Duodenal mucosa (tissue), 2 donors: ENCODE measurements around the gene ERCC6L2.

Source experiments
- H3K27ac ChIP-seq: one replicate; pipeline ENCODE4 v1.7.0; 2013; ENCODE audit warnings: low read depth, low read length
- H3K27me3 ChIP-seq, 2 donors: one replicate each; pipeline ENCODE4 v1.7.0; 2013; ENCODE audit warnings: low read length in 2 of 2, control low read depth in 1 of 2; ENCODE audit not compliant: insufficient read depth in 2 of 2, control insufficient read depth in 1 of 2
- H3K36me3 ChIP-seq, 2 donors: one replicate each; pipeline ENCODE4 v1.7.0; 2013; ENCODE audit warnings: low read length in 2 of 2, control low read depth in 1 of 2; ENCODE audit not compliant: insufficient read depth in 2 of 2, control insufficient read depth in 1 of 2
- H3K4me1 ChIP-seq, 2 donors: one replicate each; pipeline ENCODE4 v1.7.0; 2013; ENCODE audit warnings: low read length in 2 of 2, control low read depth in 1 of 2; ENCODE audit not compliant: insufficient read depth in 2 of 2, control insufficient read depth in 1 of 2
- H3K4me3 ChIP-seq, 2 donors: one replicate each; pipeline ENCODE4 v1.7.0; 2013; ENCODE audit warnings: low read length in 2 of 2, low read depth in 1 of 2
- H3K9ac ChIP-seq, 2 donors: one replicate each; pipeline ENCODE4 v1.7.0; 2013; ENCODE audit warnings: low read length in 2 of 2, low read depth in 1 of 2
- H3K9me3 ChIP-seq, 2 donors: one replicate each; pipeline ENCODE4 v1.7.0; 2013; ENCODE audit warnings: low read length in 2 of 2, control low read depth in 1 of 2; ENCODE audit not compliant: control insufficient read depth in 1 of 2

ERCC6L2 gene

DNA sequence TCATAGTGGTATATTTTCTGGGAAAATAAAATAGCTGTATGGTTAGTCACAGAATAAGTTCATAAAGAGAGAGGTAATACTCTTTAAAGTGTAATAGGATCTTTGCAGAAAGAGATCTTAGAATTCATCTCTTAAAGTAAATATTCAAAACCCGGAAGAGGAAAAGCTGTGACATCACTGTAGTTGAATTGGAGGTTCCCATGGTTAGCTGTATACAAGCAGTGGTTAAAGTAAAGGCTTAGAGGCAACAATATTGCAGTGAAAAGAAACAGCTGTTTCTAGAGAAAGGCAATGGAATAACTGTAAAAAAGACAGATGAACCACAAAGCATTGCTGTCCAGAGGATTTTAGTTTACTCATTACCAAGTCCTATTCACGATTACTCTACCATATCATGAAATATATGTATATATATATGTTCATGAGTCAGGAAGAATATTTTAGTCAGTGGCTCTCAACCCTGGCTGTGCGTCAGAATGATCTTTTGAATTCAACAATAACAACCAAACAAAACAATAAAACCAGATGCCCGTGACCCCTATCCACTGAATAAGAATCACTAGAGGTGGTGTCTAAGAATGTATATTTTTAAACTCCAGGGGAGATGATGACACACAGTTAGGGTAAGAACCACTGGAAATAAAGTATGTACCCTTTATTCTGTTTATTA, 4.7 kb downstream of the ERCC6L2 start:
- Histone ChIP-seq H3K4me3 (no peak overlapping the region), H3K4me1 (peaks cover 0 to 3% of the 10 kb centered on the region in 2 donors), H3K9me3 (no peaks in the 10 kb centered on the region), H3K9ac (no peak overlapping the region), H3K36me3 (peaks cover 7 to 12% of the 10 kb centered on the region in 2 donors), H3K27ac (no peak overlapping the region), H3K27me3 (no peaks in the 10 kb centered on the region)

GRCh38 chr9:95887926-95888497, 12.5 kb downstream of the ERCC6L2 start:
- Histone ChIP-seq H3K27ac (no peak overlapping the region), H3K27me3 (no peaks in the 10 kb centered on the region), H3K36me3 (peaks cover 0 to 7% of the 10 kb centered on the region in 2 donors), H3K4me3 (no peak overlapping the region), H3K9me3 (no peaks in the 10 kb centered on the region), H3K9ac (no peak overlapping the region), H3K4me1 (no peaks in the 10 kb centered on the region)

- no peak overlapping the region for H3K27ac ChIP-seq
- no peaks in the 10 kb centered on the region for H3K27me3 ChIP-seq
- no peak overlapping the region for H3K9ac ChIP-seq
- H3K9me3 ChIP-seq, result no peaks in the 10 kb centered on the region
- H3K4me1 ChIP-seq, result no peaks in the 10 kb centered on the region
- peaks cover 0 to 2% of the 10 kb centered on the region in 2 donors for H3K36me3 ChIP-seq
- H3K4me3 ChIP-seq, result no peak overlapping the region
Observed at GRCh38 chr9:95890594-95890993, 15.1 kb downstream of the ERCC6L2 start.

DNA sequence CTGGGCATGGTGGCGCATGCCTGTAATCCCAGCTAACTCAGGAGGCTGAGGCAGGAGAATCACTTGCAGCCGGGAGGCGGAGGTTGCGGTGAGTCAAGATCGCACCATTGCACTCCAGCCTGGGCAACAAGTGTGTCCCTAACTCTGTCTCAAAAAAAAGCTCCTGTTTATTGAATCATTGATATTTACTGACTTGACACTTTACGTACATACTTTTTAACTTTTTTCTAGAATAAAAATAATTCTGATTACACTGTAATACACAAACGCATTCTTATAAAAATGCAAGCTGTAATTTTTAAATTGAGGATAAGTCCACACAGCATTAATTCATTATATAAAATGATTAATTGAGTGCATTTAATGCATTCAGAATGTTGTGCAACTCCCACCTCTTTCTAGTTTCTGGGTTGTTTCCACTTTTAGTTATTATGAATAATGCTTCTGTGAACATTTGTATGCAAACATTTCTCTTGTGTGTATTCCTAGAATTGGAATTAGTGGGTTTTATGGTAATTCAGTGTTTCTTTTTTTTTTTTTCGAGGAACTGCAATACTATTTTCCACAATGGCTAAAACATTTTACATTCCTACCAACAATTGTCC, 15.7 kb downstream of the ERCC6L2 start:
- H3K9me3 ChIP-seq, result no peaks in the 10 kb centered on the region
- no peak overlapping the region for H3K9ac ChIP-seq
- no peaks in the 10 kb centered on the region for H3K27me3 ChIP-seq
- no peaks in the 10 kb centered on the region for H3K4me1 ChIP-seq
- H3K36me3 ChIP-seq, result no peaks in the 10 kb centered on the region
- H3K27ac ChIP-seq, result no peak overlapping the region
- no peak overlapping the region for H3K4me3 ChIP-seq

GRCh38 chr9:95892690-95893089, 17.2 kb downstream of the ERCC6L2 start:
- no peaks in the 10 kb centered on the region for H3K4me1 ChIP-seq
- H3K27ac ChIP-seq, result no peak overlapping the region
- no peak overlapping the region for H3K4me3 ChIP-seq
- no peak overlapping the region for H3K9ac ChIP-seq
- H3K9me3 ChIP-seq, result no peaks in the 10 kb centered on the region
- H3K36me3 ChIP-seq, result no peaks in the 10 kb centered on the region
- no peaks in the 10 kb centered on the region for H3K27me3 ChIP-seq

DNA sequence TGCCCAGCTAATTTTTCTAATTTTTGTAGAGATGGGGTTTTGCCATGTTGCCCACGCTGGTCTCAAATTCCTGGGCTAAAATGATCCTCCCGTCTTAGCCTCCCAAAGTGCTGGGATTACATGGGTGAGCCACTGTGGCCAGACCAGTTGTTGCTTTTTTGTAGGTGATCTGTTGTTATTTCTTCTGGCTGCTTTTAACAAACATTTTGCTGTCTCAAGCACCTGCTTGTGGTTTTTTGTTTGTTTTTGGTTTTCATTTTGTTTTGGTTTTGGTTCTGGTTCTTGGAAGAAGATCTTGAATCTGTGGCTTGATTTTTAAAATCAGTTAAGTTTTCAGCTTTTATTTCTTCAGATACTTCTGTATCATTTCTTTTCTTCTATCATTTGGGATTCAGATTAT, 21.1 kb downstream of the ERCC6L2 start:
- Histone ChIP-seq H3K9ac (no peak overlapping the region), H3K36me3 (peaks cover 3 to 7% of the 10 kb centered on the region in 2 donors), H3K9me3 (no peaks in the 10 kb centered on the region), H3K27ac (no peak overlapping the region), H3K4me1 (peaks cover 0 to 4% of the 10 kb centered on the region in 2 donors), H3K27me3 (no peaks in the 10 kb centered on the region), H3K4me3 (no peak overlapping the region)

DNA sequence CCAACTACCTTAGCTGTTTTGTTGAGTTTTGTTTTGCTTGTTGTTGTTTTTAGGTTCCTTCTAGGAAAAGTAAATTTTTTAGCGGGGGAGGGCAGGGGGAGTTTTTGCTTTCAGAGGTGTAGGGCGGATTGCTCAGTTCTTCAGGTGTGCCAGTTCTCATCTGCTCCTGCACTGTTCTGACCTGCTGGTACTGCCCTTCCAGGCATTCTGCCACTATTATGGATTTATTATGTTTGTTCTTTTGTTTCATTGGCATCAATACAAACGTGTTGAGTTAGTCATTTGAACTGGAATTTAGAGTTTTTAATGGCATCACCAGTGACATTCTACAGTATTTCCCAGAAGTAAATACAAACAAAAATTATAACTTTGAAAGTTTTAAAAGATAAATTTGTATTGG, 26.0 kb downstream of the ERCC6L2 start:
- H3K4me3 ChIP-seq, result no peak overlapping the region
- H3K4me1 ChIP-seq, result peaks cover 0 to 4% of the 10 kb centered on the region in 2 donors
- H3K27ac ChIP-seq, result no peak overlapping the region
- H3K27me3 ChIP-seq, result no peaks in the 10 kb centered on the region
- H3K9me3 ChIP-seq, result no peaks in the 10 kb centered on the region
- no peak overlapping the region for H3K9ac ChIP-seq
- peaks cover 3 to 7% of the 10 kb centered on the region in 2 donors for H3K36me3 ChIP-seq

DNA sequence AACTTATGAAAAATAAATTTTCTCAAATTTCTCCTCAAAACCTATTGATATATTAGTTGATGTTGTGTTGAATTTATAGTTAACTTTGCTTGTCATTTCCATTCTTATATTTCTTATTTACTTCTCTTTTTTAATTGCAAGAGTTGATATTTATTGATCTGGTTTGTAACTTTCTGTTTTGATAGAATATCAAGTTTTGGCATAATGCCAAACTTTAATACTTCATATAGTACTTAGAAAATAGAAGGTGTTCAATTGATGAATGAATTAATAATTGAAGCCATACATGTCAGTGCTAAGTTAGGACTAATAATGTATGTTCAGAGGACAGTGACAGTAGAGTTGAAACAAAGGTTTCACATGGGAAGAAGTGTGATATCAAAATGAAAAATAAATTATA, 27.9 kb downstream of the ERCC6L2 start:
- Histone ChIP-seq H3K4me3 (no peak overlapping the region), H3K36me3 (peaks cover 3 to 7% of the 10 kb centered on the region in 2 donors), H3K4me1 (peaks cover 0 to 4% of the 10 kb centered on the region in 2 donors), H3K9ac (no peak overlapping the region), H3K27ac (no peak overlapping the region), H3K9me3 (no peaks in the 10 kb centered on the region), H3K27me3 (no peaks in the 10 kb centered on the region)

GRCh38 chr9:95907794-95908193, 32.3 kb downstream of the ERCC6L2 start:
- Histone ChIP-seq H3K4me3 (no peak overlapping the region), H3K9me3 (no peaks in the 10 kb centered on the region), H3K36me3 (no peaks in the 10 kb centered on the region), H3K27ac (no peak overlapping the region), H3K27me3 (no peaks in the 10 kb centered on the region), H3K4me1 (no peaks in the 10 kb centered on the region), H3K9ac (no peak overlapping the region)

GRCh38 chr9:95910023-95910707, 34.7 kb downstream of the ERCC6L2 start:
- H3K4me3 ChIP-seq, result no peak overlapping the region
- H3K27ac ChIP-seq, result no peak overlapping the region
- H3K36me3 ChIP-seq, result no peaks in the 10 kb centered on the region

More at GRCh38 chr9:95910023-95910707, 34.7 kb downstream of the ERCC6L2 start:
- Histone ChIP-seq H3K9me3 (no peaks in the 10 kb centered on the region), H3K27me3 (no peaks in the 10 kb centered on the region), H3K9ac (no peak overlapping the region), H3K4me1 (no peaks in the 10 kb centered on the region)
